ENCODE measurements around the gene SPATA9.

The SPATA9 gene

DNA sequence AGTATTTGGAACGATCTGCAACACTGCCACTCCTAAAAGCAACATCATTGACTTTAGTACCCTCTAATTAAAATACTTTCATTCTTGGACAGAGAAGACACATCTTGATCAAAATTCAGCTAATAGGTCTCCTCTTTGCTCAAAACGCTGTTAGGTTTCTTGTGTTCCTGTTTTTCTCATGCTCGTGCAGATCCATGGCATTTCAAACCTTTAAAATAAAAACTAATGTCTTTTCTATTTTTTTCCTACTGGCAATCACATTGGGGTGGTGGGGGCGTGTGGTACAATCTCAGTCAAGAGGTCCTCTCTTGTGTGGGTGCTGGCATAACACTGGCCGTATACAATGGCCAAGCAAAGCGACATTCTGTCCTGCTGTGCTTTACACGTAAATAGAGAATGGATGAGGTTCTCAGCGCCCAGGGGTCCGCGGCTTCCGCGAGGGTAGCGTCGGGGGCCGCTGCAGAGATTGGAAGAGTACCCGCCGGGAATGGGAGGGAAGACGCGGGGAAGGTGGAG, 63.2 kb downstream of the SPATA9 start:
- no peak for DNase-seq (ENCODE audit: low read depth)

DNA sequence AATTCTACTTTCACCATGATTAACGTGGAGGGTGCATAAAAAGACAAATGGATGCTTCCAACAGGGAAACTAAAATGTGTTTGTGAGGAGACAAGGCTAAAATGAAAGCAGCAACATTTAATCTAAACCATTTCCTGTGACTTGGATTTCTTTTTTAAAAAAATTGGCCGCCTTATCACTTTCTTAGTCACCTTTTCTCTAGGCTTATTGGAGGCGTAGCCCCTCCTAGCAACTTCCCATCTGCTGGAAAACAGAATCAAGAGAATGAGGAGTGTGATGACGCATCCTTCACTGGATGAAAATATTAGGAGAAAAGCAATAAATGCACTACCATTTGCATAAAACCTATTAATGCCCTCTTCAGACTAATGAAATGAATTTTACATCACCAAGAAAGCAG, 63.7 kb downstream of the SPATA9 start:
- DNase-seq (ENCODE audit: low read depth): no peak

DNA sequence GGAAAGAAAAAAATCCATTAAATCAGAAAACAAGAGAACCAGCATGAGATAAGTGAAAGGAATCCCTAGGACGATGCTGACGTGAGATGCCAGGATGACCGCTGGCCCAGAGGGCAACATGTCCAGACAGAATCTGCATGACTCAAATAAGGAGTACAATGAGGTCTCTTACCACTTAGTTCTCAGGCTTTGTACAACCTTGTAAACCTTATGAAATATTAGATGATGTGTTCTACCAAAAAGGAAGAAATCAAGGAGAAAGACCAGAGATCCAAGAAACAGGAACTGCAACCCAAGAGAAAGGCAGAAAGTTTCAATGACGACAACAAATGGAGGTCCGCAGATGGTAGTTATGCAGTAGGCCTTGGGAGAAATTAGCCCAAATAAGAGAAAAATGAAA, 65.7 kb downstream of the SPATA9 start:
- no peak for DNase-seq (ENCODE audit: low read depth)

DNA sequence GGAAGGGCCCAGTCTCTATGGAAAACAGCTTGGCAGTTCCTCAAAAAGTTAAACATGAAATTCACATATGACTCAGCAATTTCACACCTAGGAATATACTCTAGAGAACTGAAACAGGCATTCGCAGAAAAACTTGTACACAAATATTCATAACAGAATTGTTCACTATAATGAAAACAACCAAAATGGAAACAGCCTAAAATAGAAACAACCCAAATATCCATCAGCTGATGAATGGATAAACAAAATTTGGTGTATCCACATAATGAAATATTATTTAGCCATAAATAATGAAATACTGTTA, 67.7 kb downstream of the SPATA9 start:
- DNase-seq (ENCODE audit: low read depth): no peak

DNA sequence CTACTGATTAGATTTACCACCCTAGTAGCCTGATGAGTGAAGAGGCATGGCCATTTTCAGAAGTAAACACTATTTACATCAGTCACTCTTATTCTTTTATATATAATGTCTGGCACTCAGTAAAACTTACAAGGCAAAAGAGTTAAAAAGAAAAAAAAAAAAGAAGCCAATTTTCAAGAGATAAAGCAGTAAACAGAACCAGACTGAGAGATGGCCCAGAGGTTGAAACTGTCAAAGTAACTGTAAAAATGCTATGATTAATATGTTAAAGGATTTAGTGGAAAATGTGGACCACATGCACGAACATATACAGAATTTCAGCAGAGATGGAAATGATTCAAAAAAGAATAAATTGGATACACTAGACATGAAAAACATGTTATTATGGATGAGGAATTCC, 69.3 kb downstream of the SPATA9 start:
- DNase-seq (ENCODE audit: low read depth): no peak

DNA sequence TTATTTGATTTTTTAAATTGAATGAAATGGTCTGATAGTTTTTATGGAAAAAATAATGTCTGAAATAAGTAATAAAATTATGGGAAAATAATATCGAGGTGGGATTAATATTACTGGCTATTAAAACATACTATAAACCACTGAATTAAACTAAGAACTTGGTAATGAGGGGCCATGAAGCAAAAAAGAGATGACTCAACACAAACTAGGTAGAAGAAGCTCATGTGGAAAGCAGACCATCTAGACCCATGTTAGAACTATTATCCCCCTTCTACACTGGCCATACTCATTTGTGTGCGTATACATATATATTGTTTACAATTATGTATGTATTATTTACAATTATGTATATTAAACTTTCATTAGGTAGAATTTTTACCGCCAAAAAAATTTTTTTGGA, 71.4 kb downstream of the SPATA9 start:
- DNase-seq (ENCODE audit: low read depth): no peak

DNA sequence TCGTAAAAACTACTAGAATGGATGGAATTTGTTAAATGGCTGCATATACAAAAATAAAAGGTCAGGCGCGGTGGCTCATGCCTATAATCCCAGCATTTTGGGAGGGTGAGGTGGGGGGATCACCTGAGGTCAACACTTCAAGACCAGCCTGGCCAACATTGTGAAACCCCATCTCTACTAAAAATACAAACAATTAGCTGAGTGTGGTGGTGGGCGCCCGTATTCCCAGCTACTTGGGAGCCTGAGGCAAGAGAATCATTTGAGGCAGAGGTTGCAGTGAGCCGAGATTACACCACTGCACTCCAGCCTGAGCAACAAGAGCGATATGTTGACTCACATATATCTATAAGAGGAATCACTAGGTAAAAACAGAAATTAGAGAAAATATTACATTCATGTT, 72.2 kb downstream of the SPATA9 start:
- no peak for DNase-seq (ENCODE audit: low read depth)

DNA sequence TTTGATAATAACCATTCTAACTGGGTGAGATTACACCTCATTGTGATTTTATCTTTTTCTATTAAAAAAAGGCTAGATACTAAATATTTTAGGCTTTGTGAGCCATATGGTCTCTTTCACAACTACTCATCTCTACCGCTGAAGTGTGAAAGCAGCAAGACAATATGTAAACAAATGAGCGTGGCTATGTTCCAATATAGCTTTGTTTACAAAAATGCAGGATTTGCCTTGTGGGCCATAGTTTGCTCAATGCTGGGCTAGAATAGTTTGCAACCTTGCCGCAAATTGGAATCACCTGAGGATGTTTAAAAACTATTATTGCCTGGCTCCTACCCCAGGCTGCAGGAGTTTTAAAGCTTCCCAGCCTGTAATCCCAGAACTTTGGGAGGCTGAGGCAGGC, 73.1 kb downstream of the SPATA9 start:
- DNase-seq (ENCODE audit: low read depth): no peak
